Left ventricle myocardium superior (tissue), 1 donor: ENCODE results near the gene JCAD. TPM values are rescaled to one million over a fixed set of nuclear protein-coding genes. Genes with fewer than 3 reads are reported as not detected.

Source experiments
- ATAC-seq: fragments of 200-7000 bp; cut with Tn5 transposase; one replicate; pipeline ENCODE4 v1.9.1; 2020; ENCODE audit warnings: mild to moderate bottlenecking, moderate library complexity
- DNase-seq: peaks from one replicate; pipeline ENCODE4 v3.0.0-alpha.2; 2020
- intact Hi-C: fragments of 100-400 bp; cut with micrococcal nuclease; formaldehyde crosslinking; loops from one replicate; pipeline ENCODE4 v1.11.0; 2022
- total RNA-seq: library from RNA; stranded (reverse); fragmentation: NEBNext Ultra II Directional; extraction: Animal tissue kit (Norgen Biotek cat#: 25700); gene quantifications from one replicate; pipeline ENCODE4 v1.2.1, GENCODE V29; 2021
- donor health status: DM: no; HTN: yes; CAD: no; lungs with severe emphysema.

Gene JCAD
- total RNA-seq, 1 donor from 2014 or later, result 30.4 TPM

- intact Hi-C loops, result no loop called here
- ATAC-seq (no peak), DNase-seq (no peak)
These were observed 14.7 kb upstream of the JCAD start for GRCh38 chr10:30074090-30074489.

GRCh38 chr10:30073767-30074060 is 14.3 kb upstream of the JCAD start:
- intact Hi-C loops, result no loop called here
- DNase-seq (no peak), ATAC-seq (no peak)

- intact Hi-C loops, result no loop called here
- DNase-seq (no peak), ATAC-seq (no peak)
These were observed 13.8 kb upstream of the JCAD start for GRCh38 chr10:30073045-30073766.

- DNase-seq (no peak), ATAC-seq (no peak)
- intact Hi-C loops, result no loop called here
These were observed 12.7 kb upstream of the JCAD start for GRCh38 chr10:30072068-30072467.

- no peak for DNase-seq
- intact Hi-C loops, result no loop called here
- ATAC-seq, result peak; percentile 60
These were observed 10.8 kb upstream of the JCAD start for GRCh38 chr10:30070001-30070685.

GRCh38 chr10:30068492-30069223 is 9.3 kb upstream of the JCAD start:
- intact Hi-C loops, result no loop called here
- no peak for DNase-seq
- ATAC-seq, result peak; percentile 74

- no peak for DNase-seq
- intact Hi-C loops, result no loop called here
- ATAC-seq, result no peak
These were observed 3.7 kb upstream of the JCAD start for GRCh38 chr10:30063099-30063498.

GRCh38 chr10:30062582-30062981 is 3.2 kb upstream of the JCAD start:
- intact Hi-C loops, result no loop called here
- ATAC-seq, result no peak

GRCh38 chr10:30062090-30062489 is 2.7 kb upstream of the JCAD start:
- ATAC-seq, result no peak
- intact Hi-C loops, result no loop called here
- DNase-seq, result no peak

More at GRCh38 chr10:30062582-30062981, 3.2 kb upstream of the JCAD start:
- DNase-seq, result no peak

- DNase-seq (peak; percentile 44), ATAC-seq (peak; percentile 41)
- intact Hi-C loops, result no loop called here
These were observed 735 bp downstream of the JCAD start for GRCh38 chr10:30058570-30059132.

- peak; percentile 8 for ATAC-seq
- DNase-seq, result no peak
- intact Hi-C loops, result no loop called here
These were observed 1.4 kb downstream of the JCAD start for GRCh38 chr10:30057894-30058556.

- no peak for ATAC-seq
- intact Hi-C loops, result no loop called here
- DNase-seq, result no peak
These were observed 2.0 kb downstream of the JCAD start for GRCh38 chr10:30057421-30057841.

- DNase-seq, result no peak
- intact Hi-C loops, result no loop called here
- ATAC-seq, result no peak
These were observed 2.5 kb downstream of the JCAD start for GRCh38 chr10:30056767-30057355.

GRCh38 chr10:30056281-30056680 is 3.1 kb downstream of the JCAD start:
- intact Hi-C loops, result no loop called here
- DNase-seq (no peak), ATAC-seq (no peak)

- ATAC-seq, result peak; percentile 31
- DNase-seq, result no peak
- intact Hi-C loops, result no loop called here
These were observed 4.1 kb downstream of the JCAD start for GRCh38 chr10:30055226-30055662.

GRCh38 chr10:30052062-30052461 is 7.3 kb downstream of the JCAD start:
- ATAC-seq (no peak), DNase-seq (no peak)
- intact Hi-C loops, result no loop called here

- intact Hi-C loops, result no loop called here
- DNase-seq, result no peak
- no peak for ATAC-seq
These were observed 8.2 kb downstream of the JCAD start for GRCh38 chr10:30051220-30051619.

GRCh38 chr10:30050411-30050810 is 9.0 kb downstream of the JCAD start:
- intact Hi-C loops, result no loop called here
- DNase-seq (no peak), ATAC-seq (no peak)
